Spinal cord (tissue), 10 donors: ENCODE results near the gene MORF4L1. TPM values are rescaled to one million over a fixed set of nuclear protein-coding genes. Genes with fewer than 3 reads are reported as not detected.

ENCODE experiments used
- DNase-seq, 6 donors: peaks; one replicate each; pipeline versions ENCODE4 v3.0.0 to v3.0.0-alpha.2; 2013 to 2015; ENCODE audit warnings: low spot score in 6 of 6, low read depth in 4 of 6
- H3K27ac ChIP-seq: one replicate; pipeline ENCODE4 v1.5.1; 2013; ENCODE audit warnings: low read depth, low read length, control low read depth
- H3K27me3 ChIP-seq: one replicate; pipeline ENCODE4 v1.6.1; 2013; ENCODE audit warnings: low read length; ENCODE audit not compliant: control insufficient read depth, insufficient read depth
- H3K36me3 ChIP-seq: one replicate; pipeline ENCODE4 v1.6.1; 2013; ENCODE audit warnings: low read length; ENCODE audit not compliant: control insufficient read depth, insufficient read depth
- H3K4me1 ChIP-seq: one replicate; pipeline ENCODE4 v1.6.1; 2013; ENCODE audit warnings: low read length; ENCODE audit not compliant: control insufficient read depth, insufficient read depth
- H3K4me3 ChIP-seq: one replicate; pipeline ENCODE4 v1.5.1; 2013; ENCODE audit warnings: low read depth, low read length, control low read depth
- H3K9me3 ChIP-seq: one replicate; pipeline ENCODE4 v1.6.1; 2013; ENCODE audit warnings: low read length; ENCODE audit not compliant: control insufficient read depth, insufficient read depth
- WGBS: methylation state at CpG from one replicate; pipeline ENCODE4 v1.1.5; 2013; ENCODE audit warnings: missing lambda C conversion rate; ENCODE audit not compliant: insufficient coverage; 5-methylcytosine and 5-hydroxymethylcytosine counted together
- polyA plus RNA-seq, 2 donors: library from polyadenylated mRNA; unstranded; fragments of 120-200 nt; gene quantifications; one replicate each; pipeline ENCODE4 v1.2.1, GENCODE V29; 2013; ENCODE audit not compliant: insufficient read length in 2 of 2
- total RNA-seq, 2 donors: library from RNA; depleted of rRNA in 1 of 2; stranded (reverse); fragments of 120-200 nt in 1 of 2; fragments of >200 nt in 1 of 2; gene quantifications; one replicate each; pipeline versions ENCODE4 v1.2.3 to v1.2.4, GENCODE V29; 2013 to 2014
- donor health status: healthy.

The MORF4L1 gene
- total and polyA plus RNA-seq, 4 donors = 468 to 713 (median 648) TPM

GRCh38 chr15:78909160-78909695 is 36.5 kb downstream of the MORF4L1 start:
- H3K27me3 ChIP-seq = no peaks in the 10 kb centered on the region
- H3K4me1 ChIP-seq = no peaks in the 10 kb centered on the region
- no peak overlapping the region for H3K4me3 ChIP-seq
- no peaks in the 10 kb centered on the region for H3K9me3 ChIP-seq
- 70% methylated on average over 3 of the region's 3 CpGs for WGBS
- H3K36me3 ChIP-seq = peaks cover 37% of the 10 kb centered on the region
- no peak for DNase-seq
- H3K27ac ChIP-seq = no peak overlapping the region

GRCh38 chr15:78909791-78910228 is 37.1 kb downstream of the MORF4L1 start:
- no peaks in the 10 kb centered on the region for H3K27me3 ChIP-seq
- 45% methylated on average over 5 of the region's 5 CpGs for WGBS
- H3K9me3 ChIP-seq = no peaks in the 10 kb centered on the region
- no peak overlapping the region for H3K27ac ChIP-seq
- H3K4me3 ChIP-seq = no peak overlapping the region
- peak in 5 of 6 donors; percentile 20 to 84 (median 44) for DNase-seq
- peaks cover 36% of the 10 kb centered on the region for H3K36me3 ChIP-seq
- no peaks in the 10 kb centered on the region for H3K4me1 ChIP-seq

- H3K36me3 ChIP-seq = peaks cover 40% of the 10 kb centered on the region
- DNase-seq = no peak
- 67% methylated on average over 6 of the region's 7 CpGs for WGBS
Observed at GRCh38 chr15:78910271-78910670, 37.6 kb downstream of the MORF4L1 start.

GRCh38 chr15:78912316-78912715 is 39.6 kb downstream of the MORF4L1 start:
- no peaks in the 10 kb centered on the region for H3K27me3 ChIP-seq
- no peaks in the 10 kb centered on the region for H3K4me1 ChIP-seq
- no peaks in the 10 kb centered on the region for H3K9me3 ChIP-seq
- H3K36me3 ChIP-seq = peaks cover 44% of the 10 kb centered on the region
- H3K4me3 ChIP-seq = no peak overlapping the region
- no peak overlapping the region for H3K27ac ChIP-seq
- 100% methylated on average over 1 of the region's 2 CpGs for WGBS
- DNase-seq = no peak

More at GRCh38 chr15:78910271-78910670, 37.6 kb downstream of the MORF4L1 start:
- Histone ChIP-seq H3K27me3 (no peaks in the 10 kb centered on the region), H3K4me1 (no peaks in the 10 kb centered on the region), H3K4me3 (no peak overlapping the region), H3K27ac (no peak overlapping the region), H3K9me3 (no peaks in the 10 kb centered on the region)

- Histone ChIP-seq H3K27me3 (no peaks in the 10 kb centered on the region), H3K36me3 (peaks cover 44% of the 10 kb centered on the region), H3K9me3 (no peaks in the 10 kb centered on the region), H3K4me3 (no peak overlapping the region), H3K4me1 (no peaks in the 10 kb centered on the region), H3K27ac (no peak overlapping the region)
- WGBS = 93% methylated on average over 2 of the region's 3 CpGs
- no peak for DNase-seq
Observed at GRCh38 chr15:78913012-78913411, 40.3 kb downstream of the MORF4L1 start.

GRCh38 chr15:78914027-78914764 is 41.5 kb downstream of the MORF4L1 start:
- no peaks in the 10 kb centered on the region for H3K9me3 ChIP-seq
- WGBS = 72% methylated on average over 6 of the region's 13 CpGs
- no peak overlapping the region for H3K27ac ChIP-seq
- no peaks in the 10 kb centered on the region for H3K4me1 ChIP-seq
- no peak for DNase-seq
- H3K36me3 ChIP-seq = peaks cover 49% of the 10 kb centered on the region
- H3K27me3 ChIP-seq = no peaks in the 10 kb centered on the region
- H3K4me3 ChIP-seq = no peak overlapping the region

- WGBS = 82% methylated on average over 5 of the region's 12 CpGs
- no peaks in the 10 kb centered on the region for H3K9me3 ChIP-seq
- peak in 1 of 6 donors; percentile 20 for DNase-seq
- no peak overlapping the region for H3K27ac ChIP-seq
- H3K36me3 ChIP-seq = peaks cover 50% of the 10 kb centered on the region
- H3K4me3 ChIP-seq = no peak overlapping the region
- H3K4me1 ChIP-seq = no peaks in the 10 kb centered on the region
- H3K27me3 ChIP-seq = no peaks in the 10 kb centered on the region
Observed at GRCh38 chr15:78915341-78916087, 42.8 kb downstream of the MORF4L1 start.

- Histone ChIP-seq H3K4me1 (no peaks in the 10 kb centered on the region), H3K27me3 (no peaks in the 10 kb centered on the region), H3K27ac (no peak overlapping the region), H3K9me3 (no peaks in the 10 kb centered on the region), H3K4me3 (no peak overlapping the region), H3K36me3 (peaks cover 46% of the 10 kb centered on the region)
- WGBS = no CpG with 5 or more reads among the region's 4 CpGs
- DNase-seq = no peak
Observed at GRCh38 chr15:78916088-78916487, 43.4 kb downstream of the MORF4L1 start.

GRCh38 chr15:78917888-78918287 is 45.2 kb downstream of the MORF4L1 start:
- no peak overlapping the region for H3K4me3 ChIP-seq
- H3K27me3 ChIP-seq = no peaks in the 10 kb centered on the region
- H3K9me3 ChIP-seq = no peaks in the 10 kb centered on the region
- no CpG with 5 or more reads among the region's 4 CpGs for WGBS
- no peaks in the 10 kb centered on the region for H3K4me1 ChIP-seq
- no peak for DNase-seq
- peaks cover 56% of the 10 kb centered on the region for H3K36me3 ChIP-seq
- no peak overlapping the region for H3K27ac ChIP-seq
